ENCODE measurements around the gene ZNF888. TPM values are rescaled to one million over a fixed set of nuclear protein-coding genes. Genes with fewer than 3 reads are reported as not detected.
"Not testable (repeated sequence)": the region's sequence is repeated elsewhere in the genome, so short reads cannot be mapped to it uniquely, and the experiment has no call there.

The ZNF888 gene
- total RNA-seq, 1 experiment from 2014 or later, result 13.4 TPM

- H3K14ac ChIP-seq (ENCODE audit: insufficient read depth, low read length), result no peak overlapping the region
- H4K5ac ChIP-seq (ENCODE audit: insufficient read length, low read depth, low read length), result no peak overlapping the region
- H3K4me1 ChIP-seq (ENCODE audit: insufficient read depth, low read length), result no peaks in the 10 kb centered on the region
- no peaks in the 10 kb centered on the region for H3K9me3 ChIP-seq (ENCODE audit: control insufficient read depth, low read depth, low read length)
- no peak overlapping the region for H3K27ac ChIP-seq (ENCODE audit: insufficient read length, low read depth, low read length)
- no peaks in the 10 kb centered on the region for H3K9me3 Mint-ChIP-seq
- no peak overlapping the region for H2BK15ac ChIP-seq (ENCODE audit: low read depth, low read length)
- H3K27me3 ChIP-seq (ENCODE audit: insufficient read depth, low read length), result no peaks in the 10 kb centered on the region
- H4K91ac ChIP-seq (ENCODE audit: insufficient read length, low read depth, low read length), result no peak overlapping the region
- no peak overlapping the region for H3T11ph ChIP-seq (ENCODE audit: low read length)
- H4K20me1 ChIP-seq (ENCODE audit: control insufficient read depth, insufficient read depth, insufficient read length), result no peaks in the 10 kb centered on the region
- no peak overlapping the region for H2BK5ac ChIP-seq (ENCODE audit: insufficient read length, low read length)
- peaks cover 0 to 2% (median 1%) of the 10 kb centered on the region in 3 experiments; a peak in 2 of 7 replicates for H3K36me3 Mint-ChIP-seq (ENCODE audit: insufficient read depth in 1 of 3, low read depth in 3 of 3)
- no peak overlapping the region for H3K9ac ChIP-seq (ENCODE audit: extremely low read depth, insufficient read length, low read length)
- TF ChIP-seq, protein P1, sequence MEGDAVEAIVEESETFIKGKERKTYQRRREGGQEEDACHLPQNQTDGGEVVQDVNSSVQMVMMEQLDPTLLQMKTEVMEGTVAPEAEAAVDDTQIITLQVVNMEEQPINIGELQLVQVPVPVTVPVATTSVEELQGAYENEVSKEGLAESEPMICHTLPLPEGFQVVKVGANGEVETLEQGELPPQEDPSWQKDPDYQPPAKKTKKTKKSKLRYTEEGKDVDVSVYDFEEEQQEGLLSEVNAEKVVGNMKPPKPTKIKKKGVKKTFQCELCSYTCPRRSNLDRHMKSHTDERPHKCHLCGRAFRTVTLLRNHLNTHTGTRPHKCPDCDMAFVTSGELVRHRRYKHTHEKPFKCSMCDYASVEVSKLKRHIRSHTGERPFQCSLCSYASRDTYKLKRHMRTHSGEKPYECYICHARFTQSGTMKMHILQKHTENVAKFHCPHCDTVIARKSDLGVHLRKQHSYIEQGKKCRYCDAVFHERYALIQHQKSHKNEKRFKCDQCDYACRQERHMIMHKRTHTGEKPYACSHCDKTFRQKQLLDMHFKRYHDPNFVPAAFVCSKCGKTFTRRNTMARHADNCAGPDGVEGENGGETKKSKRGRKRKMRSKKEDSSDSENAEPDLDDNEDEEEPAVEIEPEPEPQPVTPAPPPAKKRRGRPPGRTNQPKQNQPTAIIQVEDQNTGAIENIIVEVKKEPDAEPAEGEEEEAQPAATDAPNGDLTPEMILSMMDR (conservative IDR thresholded peaks at IDR 0.05), result no peak
- H2BK20ac ChIP-seq (ENCODE audit: low read depth, low read length, poor library complexity, severe bottlenecking), result no peak overlapping the region
- no peak overlapping the region for H2AFZ ChIP-seq (ENCODE audit: low read length)
- no peak overlapping the region for H3K4me2 ChIP-seq (ENCODE audit: insufficient read depth, insufficient read length, low read length)
- no peak overlapping the region for H3K23ac ChIP-seq (ENCODE audit: insufficient read length, low read depth, low read length)
- no peak overlapping the region for H4K8ac ChIP-seq (replicated peaks; ENCODE audit: insufficient read length, low read depth, low read length)
- H3K79me1 ChIP-seq (ENCODE audit: insufficient read depth, low read depth, low read length, poor library complexity, severe bottlenecking), result no peaks in the 10 kb centered on the region
- no peak overlapping the region for H3K18ac ChIP-seq (ENCODE audit: insufficient read length, low read depth, low read length)
- H2BK12ac ChIP-seq (ENCODE audit: insufficient read length, low read depth, low read length), result no peak overlapping the region
- no peaks in the 10 kb centered on the region for H3K4me1 Mint-ChIP-seq
- no CpG with 5 or more reads among the region's 3 CpGs for WGBS (ENCODE audit: extremely low coverage, insufficient read length, low lambda C conversion rate)
- no peak overlapping the region for H3K56ac ChIP-seq (ENCODE audit: insufficient read length, low read depth, low read length)
- H3K4me3 Mint-ChIP-seq, result no peak overlapping the region
- no peaks in the 10 kb centered on the region for H3K27me3 Mint-ChIP-seq (ENCODE audit: low read depth)
- no peak overlapping the region for H2BK120ac ChIP-seq (ENCODE audit: low read depth, low read length, poor library complexity, severe bottlenecking)
- H3K27ac Mint-ChIP-seq, result no peak overlapping the region
- no peaks in the 10 kb centered on the region; the same call in 1 of the 2 replicates for H3K79me2 ChIP-seq (ENCODE audit: insufficient read depth, low read length)
- no peak overlapping the region for H2AK5ac ChIP-seq (ENCODE audit: insufficient read length, low read length)
- H3K23me2 ChIP-seq (ENCODE audit: insufficient read length, low read depth, low read length, poor library complexity, severe bottlenecking), result no peaks in the 10 kb centered on the region
- no peak for DNase-seq
- H3K4ac ChIP-seq (ENCODE audit: low read depth, low read length), result no peak overlapping the region
Observed at GRCh38 chr19:52871466-52871865, 51.8 kb downstream of the ZNF888 start.

DNA sequence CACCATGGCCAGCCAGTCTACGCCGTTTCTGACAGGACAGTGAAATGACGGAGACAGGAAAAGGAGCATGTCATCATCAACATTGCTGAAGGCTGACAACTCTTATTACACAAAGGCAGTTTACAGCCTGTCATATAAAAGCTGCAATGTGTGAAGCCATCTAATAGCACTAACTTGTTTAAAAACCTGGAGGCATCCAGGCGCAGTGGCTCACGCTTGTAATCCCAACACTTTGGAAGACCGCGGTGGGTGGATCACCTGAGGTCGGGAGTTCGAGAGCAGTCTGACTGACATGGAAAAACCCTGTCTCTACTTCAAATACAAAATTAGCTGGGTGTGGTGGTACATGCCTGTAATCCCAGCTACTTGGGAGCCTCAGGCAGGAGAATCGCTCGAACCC lies 55.2 kb downstream of the ZNF888 start:
- H2BK12ac ChIP-seq (ENCODE audit: insufficient read length, low read depth, low read length); H3K79me2 ChIP-seq (ENCODE audit: insufficient read depth, low read length); H3K9me3 ChIP-seq (ENCODE audit: control insufficient read depth, low read depth, low read length); H3K56ac ChIP-seq (ENCODE audit: insufficient read length, low read depth, low read length); H2AFZ ChIP-seq (ENCODE audit: low read length); DNase-seq; H2BK20ac ChIP-seq (ENCODE audit: low read depth, low read length, poor library complexity, severe bottlenecking); H3K23me2 ChIP-seq (ENCODE audit: insufficient read length, low read depth, low read length, poor library complexity, severe bottlenecking); H4K8ac ChIP-seq (replicated peaks; ENCODE audit: insufficient read length, low read depth, low read length); H3K4me3 Mint-ChIP-seq; H2BK15ac ChIP-seq (ENCODE audit: low read depth, low read length); H3K27ac ChIP-seq (ENCODE audit: insufficient read length, low read depth, low read length); H3K4me1 ChIP-seq (ENCODE audit: insufficient read depth, low read length); H3K9me3 Mint-ChIP-seq; H3K14ac ChIP-seq (ENCODE audit: insufficient read depth, low read length); H4K5ac ChIP-seq (ENCODE audit: insufficient read length, low read depth, low read length); H3K23ac ChIP-seq (ENCODE audit: insufficient read length, low read depth, low read length); H3K27me3 Mint-ChIP-seq (ENCODE audit: low read depth); H2BK5ac ChIP-seq (ENCODE audit: insufficient read length, low read length); H3K4me1 Mint-ChIP-seq; H3K27me3 ChIP-seq (ENCODE audit: insufficient read depth, low read length); H3K27ac Mint-ChIP-seq; H3K4ac ChIP-seq (ENCODE audit: low read depth, low read length); H3K36me3 Mint-ChIP-seq (ENCODE audit: insufficient read depth in 1 of 3, low read depth in 3 of 3); H4K91ac ChIP-seq (ENCODE audit: insufficient read length, low read depth, low read length); H4K20me1 ChIP-seq (ENCODE audit: control insufficient read depth, insufficient read depth, insufficient read length); H3K4me2 ChIP-seq (ENCODE audit: insufficient read depth, insufficient read length, low read length); H2AK5ac ChIP-seq (ENCODE audit: insufficient read length, low read length); H3K9ac ChIP-seq (ENCODE audit: extremely low read depth, insufficient read length, low read length); H2BK120ac ChIP-seq (ENCODE audit: low read depth, low read length, poor library complexity, severe bottlenecking); H3K79me1 ChIP-seq (ENCODE audit: insufficient read depth, low read depth, low read length, poor library complexity, severe bottlenecking); H3K18ac ChIP-seq (ENCODE audit: insufficient read length, low read depth, low read length); H3T11ph ChIP-seq (ENCODE audit: low read length): not testable (repeated sequence)
- no CpG with 5 or more reads among the region's 11 CpGs for WGBS (ENCODE audit: extremely low coverage, insufficient read length, low lambda C conversion rate)

All from H9 (cell line).